IPS-18c (cell line): ENCODE data around the gene NKAIN2.

Source experiments
- H3K4me3 ChIP-seq: 2 replicates; pipeline ENCODE4 v1.7.0; 2013; ENCODE audit warnings: low read depth, mild to moderate bottlenecking, low read length, moderate library complexity; ENCODE audit not compliant: insufficient read depth
- H3K9me3 ChIP-seq: one replicate; pipeline ENCODE4 v1.6.1; 2013; ENCODE audit warnings: mild to moderate bottlenecking, low read length, moderate library complexity; ENCODE audit not compliant: control insufficient read depth, insufficient read depth

Gene NKAIN2

GRCh38 chr6:123850555-123850954, 46.9 kb downstream of the NKAIN2 start:
- Histone ChIP-seq H3K4me3 (no peak overlapping the region), H3K9me3 (no peaks in the 10 kb centered on the region)

GRCh38 chr6:123854201-123854600, 50.5 kb downstream of the NKAIN2 start:
- Histone ChIP-seq H3K9me3 (no peaks in the 10 kb centered on the region), H3K4me3 (no peak overlapping the region)

DNA sequence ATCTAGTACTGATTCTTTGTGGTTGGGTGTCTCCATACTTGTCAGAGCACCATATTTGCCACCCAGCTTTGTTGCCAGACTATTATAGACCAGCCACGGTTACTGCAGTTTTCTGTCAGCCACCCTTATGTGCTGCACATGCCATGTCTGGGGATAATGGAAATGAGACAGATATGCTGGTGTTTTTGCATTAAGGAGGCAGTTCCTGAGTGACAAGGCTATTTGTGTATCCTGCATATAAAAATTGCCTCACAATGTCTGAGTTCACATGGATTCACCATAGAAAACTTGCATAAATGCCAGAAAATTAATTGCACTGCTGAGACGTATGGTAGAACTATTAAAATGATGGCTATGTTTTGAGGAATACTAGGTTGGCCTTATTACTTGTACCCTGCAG, 51.8 kb downstream of the NKAIN2 start:
- H3K4me3 ChIP-seq: no peak overlapping the region
- no peaks in the 10 kb centered on the region for H3K9me3 ChIP-seq

GRCh38 chr6:123859291-123859690, 55.6 kb downstream of the NKAIN2 start:
- H3K9me3 ChIP-seq: no peaks in the 10 kb centered on the region
- H3K4me3 ChIP-seq: no peak overlapping the region

GRCh38 chr6:123869334-123869733, 65.7 kb downstream of the NKAIN2 start:
- H3K9me3 ChIP-seq: no peaks in the 10 kb centered on the region
- no peak overlapping the region for H3K4me3 ChIP-seq

DNA sequence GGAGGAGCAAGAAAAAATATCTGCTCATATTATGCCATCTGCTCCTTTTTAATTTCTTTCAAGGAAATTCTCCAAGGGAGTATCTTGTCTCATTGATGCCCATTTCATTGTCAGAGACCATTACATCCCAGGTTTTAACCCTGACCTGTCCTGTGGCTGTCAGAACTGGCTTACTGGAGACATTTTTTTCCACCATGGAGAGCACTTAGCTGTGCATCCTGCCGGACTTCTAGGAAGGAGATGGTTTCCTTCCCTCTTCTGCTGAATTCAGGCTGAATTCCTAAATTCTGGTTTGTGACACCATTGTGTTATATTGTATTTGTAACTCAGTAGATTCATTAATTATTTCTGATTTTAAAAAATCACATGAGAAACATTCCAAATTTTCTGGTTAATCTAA, 70.3 kb downstream of the NKAIN2 start:
- Histone ChIP-seq H3K9me3 (no peaks in the 10 kb centered on the region), H3K4me3 (no peak overlapping the region)

GRCh38 chr6:123875784-123876183, 72.1 kb downstream of the NKAIN2 start:
- Histone ChIP-seq H3K4me3 (no peak overlapping the region), H3K9me3 (no peaks in the 10 kb centered on the region)

- H3K9me3 ChIP-seq: no peaks in the 10 kb centered on the region
Measured at GRCh38 chr6:123879749-123880148, 76.1 kb downstream of the NKAIN2 start.

GRCh38 chr6:123888771-123889513, 85.3 kb downstream of the NKAIN2 start:
- H3K9me3 ChIP-seq: no peaks in the 10 kb centered on the region
- no peak overlapping the region for H3K4me3 ChIP-seq

More at GRCh38 chr6:123879749-123880148, 76.1 kb downstream of the NKAIN2 start:
- no peak overlapping the region for H3K4me3 ChIP-seq

GRCh38 chr6:123895346-123895745, 91.7 kb downstream of the NKAIN2 start:
- Histone ChIP-seq H3K9me3 (no peaks in the 10 kb centered on the region), H3K4me3 (no peak overlapping the region)

- Histone ChIP-seq H3K9me3 (no peaks in the 10 kb centered on the region), H3K4me3 (no peak overlapping the region)
Measured at GRCh38 chr6:123895806-123896205, 92.1 kb downstream of the NKAIN2 start.

DNA sequence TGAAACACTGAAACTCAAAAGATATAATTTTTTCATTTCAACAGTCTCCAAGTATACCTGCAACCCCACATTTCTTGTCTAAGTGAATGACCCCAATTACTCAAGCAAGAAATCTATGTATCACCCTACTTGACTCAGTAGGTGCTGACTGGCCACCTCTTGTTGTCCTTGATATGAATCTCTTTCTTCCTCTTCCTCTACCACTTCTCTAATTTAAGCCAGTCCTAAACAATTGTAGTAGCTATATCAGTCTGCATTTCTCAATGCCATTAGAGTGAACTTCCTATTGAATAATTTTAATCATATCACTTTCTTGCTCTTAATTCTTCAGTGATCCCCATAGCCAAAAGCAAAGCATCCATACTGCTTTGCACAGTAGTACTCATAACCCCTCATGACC, 93.2 kb downstream of the NKAIN2 start:
- Histone ChIP-seq H3K9me3 (no peaks in the 10 kb centered on the region), H3K4me3 (no peak overlapping the region)

DNA sequence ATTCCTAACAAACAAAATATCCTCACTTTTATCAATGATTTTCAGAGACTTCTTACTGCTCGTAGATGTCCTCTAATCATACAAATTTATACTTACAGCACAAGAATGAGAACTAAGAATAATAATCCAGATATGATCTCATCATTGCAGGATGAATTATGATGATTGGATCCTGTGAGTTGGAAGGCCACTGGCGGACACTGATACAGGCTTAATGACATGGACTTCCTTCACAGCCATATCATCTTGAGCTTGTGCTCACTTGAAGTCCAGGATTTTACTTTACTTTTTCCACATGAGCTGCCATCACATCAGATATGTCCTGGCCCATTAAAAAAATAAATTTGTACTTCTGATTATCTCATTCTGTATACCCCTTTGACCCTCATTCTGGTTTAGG, 94.3 kb downstream of the NKAIN2 start:
- H3K9me3 ChIP-seq: no peaks in the 10 kb centered on the region
- H3K4me3 ChIP-seq: no peak overlapping the region

DNA sequence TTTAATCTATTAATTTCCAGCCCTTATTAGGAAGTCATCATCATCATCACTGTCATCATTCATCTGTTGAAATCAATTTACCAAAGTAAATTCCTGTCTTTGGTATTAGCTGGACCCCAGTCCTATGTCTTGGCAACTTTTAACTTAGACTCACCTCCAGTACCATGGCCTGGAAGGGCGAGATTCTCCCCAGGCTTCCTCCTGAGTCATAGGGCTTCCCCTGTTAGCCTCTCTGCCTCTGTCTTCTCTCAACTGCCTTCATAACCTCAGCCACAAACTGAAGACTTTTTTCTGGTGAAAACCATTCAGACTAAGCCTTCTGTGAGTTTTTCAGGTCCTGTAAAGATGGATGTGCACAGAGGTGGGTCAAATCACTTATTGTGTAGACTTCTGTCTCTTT, 95.0 kb downstream of the NKAIN2 start:
- no peak overlapping the region for H3K4me3 ChIP-seq

DNA sequence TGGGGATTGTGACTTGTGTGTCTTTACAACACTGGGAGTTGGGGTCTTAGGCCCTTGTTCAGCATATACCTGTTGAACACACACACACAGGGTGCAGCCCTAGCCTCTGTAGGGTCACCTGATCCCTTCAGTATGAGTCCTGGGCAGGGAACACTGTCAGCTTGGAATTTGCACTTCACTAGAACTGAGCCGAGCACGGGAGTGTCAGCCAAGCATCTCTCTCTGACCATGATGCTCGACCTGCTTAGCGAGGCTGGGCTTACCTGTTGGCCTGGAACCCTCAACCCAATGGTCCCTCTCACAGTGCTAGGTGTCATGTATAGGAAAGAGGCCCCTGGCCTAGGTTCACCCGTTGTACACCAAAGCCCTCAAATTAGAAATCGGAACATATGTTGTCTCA, 96.1 kb downstream of the NKAIN2 start:
- no peaks in the 10 kb centered on the region for H3K9me3 ChIP-seq
- H3K4me3 ChIP-seq: no peak overlapping the region

More for the DNA sequence above, 95.0 kb downstream of the NKAIN2 start:
- no peaks in the 10 kb centered on the region for H3K9me3 ChIP-seq

GRCh38 chr6:123901436-123901835, 97.8 kb downstream of the NKAIN2 start:
- Histone ChIP-seq H3K4me3 (no peak overlapping the region), H3K9me3 (no peaks in the 10 kb centered on the region)

- H3K9me3 ChIP-seq: no peaks in the 10 kb centered on the region
- H3K4me3 ChIP-seq: no peak overlapping the region
Measured at GRCh38 chr6:123902738-123903313, 99.2 kb downstream of the NKAIN2 start.

DNA sequence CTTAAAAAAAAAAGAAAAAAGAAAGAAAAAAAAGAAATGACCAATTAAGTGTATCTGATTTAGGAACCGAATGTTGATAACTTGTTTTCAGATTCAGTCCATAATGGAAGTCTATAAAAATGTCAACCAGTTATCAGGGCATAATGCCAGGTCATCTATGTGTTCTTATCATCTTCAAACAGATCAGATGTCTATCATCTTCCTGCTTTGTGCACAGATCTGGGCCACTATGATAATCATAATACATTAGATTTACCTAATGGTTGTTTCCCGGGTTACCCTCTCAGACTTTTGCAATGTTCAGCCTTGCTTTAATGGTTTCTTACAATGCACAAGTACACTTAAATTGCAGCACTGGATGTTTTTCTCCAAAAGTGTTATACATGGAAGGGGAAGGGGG, 100.6 kb downstream of the NKAIN2 start:
- Histone ChIP-seq H3K4me3 (no peak overlapping the region), H3K9me3 (no peaks in the 10 kb centered on the region)

GRCh38 chr6:123908797-123909196, 105.1 kb downstream of the NKAIN2 start:
- Histone ChIP-seq H3K4me3 (no peak overlapping the region), H3K9me3 (no peaks in the 10 kb centered on the region)
